Epithelial cell of esophagus (primary cell): Measurements from ENCODE around the gene OR5H6.

Experiments
- DNase-seq: peaks from one replicate; pipeline ENCODE4 v3.0.0; 2010; ENCODE audit warnings: low read depth
- H3K4me3 ChIP-seq: 2 replicates; pipeline ENCODE4 v1.5.1; 2011; ENCODE audit warnings: mild to moderate bottlenecking, low read length, control low read depth
- CTCF ChIP-seq: IDR thresholded peaks from 2 replicates; pipeline ENCODE4 v1.5.1; 2011; ENCODE audit warnings: low read depth, mild to moderate bottlenecking, low read length, control low read depth, inconsistent platforms; ENCODE audit not compliant: insufficient read depth; ENCODE audit errors: missing control alignments

OR5H6 gene

DNA sequence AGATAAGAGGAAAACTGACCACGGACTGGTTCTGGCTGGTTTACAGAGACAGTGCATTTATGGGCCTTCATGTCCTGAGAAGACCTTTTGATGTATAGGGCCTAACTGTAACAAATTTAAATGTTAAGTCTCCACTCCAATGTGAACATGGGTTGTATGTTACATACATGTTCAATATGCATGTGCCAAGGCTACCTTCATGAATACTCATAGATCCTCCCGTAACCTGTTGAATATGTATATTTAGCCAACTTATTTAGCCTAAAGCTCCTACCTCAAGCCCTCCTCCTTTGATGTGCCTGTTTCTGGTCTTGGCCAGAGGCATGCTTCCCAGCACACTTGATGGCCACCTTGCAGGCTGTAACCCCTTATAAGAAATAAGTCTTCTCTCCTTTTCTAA, 18.2 kb downstream of the OR5H6 start, which contains the start of gene OR5H2:
TSS of gene OR5H2 (plus strand) at position 301 of the 400 bp plus-strand sequence. CDS start 398 bp downstream, outside the sequence.
- TF ChIP-seq CTCF = no peak
- H3K4me3 ChIP-seq = no peak within 1 kb of the TSS
- DNase-seq = no peak

- no peak for DNase-seq
- no peak overlapping the region for H3K4me3 ChIP-seq
- TF ChIP-seq CTCF = no peak
These were observed 26.9 kb downstream of the OR5H6 start for GRCh38 chr3:98290916-98291315.

- H3K4me3 ChIP-seq = no peak overlapping the region
- TF ChIP-seq CTCF = no peak
- no peak for DNase-seq
These were observed 27.4 kb downstream of the OR5H6 start for GRCh38 chr3:98291332-98291957.
